Neural crest cell (in vitro differentiated cells): ENCODE data around the gene CCN6. TPM values are rescaled to one million over a fixed set of nuclear protein-coding genes. Genes with fewer than 3 reads are reported as not detected.

Experiments
- DNase-seq: peaks from one replicate; pipeline ENCODE4 v3.0.0; 2021; ENCODE audit warnings: low read depth, mixed read lengths, low spot score
- H3K27ac Mint-ChIP-seq: one replicate; pipeline ENCODE4 v1.8.0; 2021; ENCODE audit warnings: mild to moderate bottlenecking, mixed read lengths; ENCODE audit not compliant: unreplicated experiment
- H3K27me3 Mint-ChIP-seq: 2 replicates; pipeline ENCODE4 v1.8.0; 2021; ENCODE audit warnings: low read depth, mild to moderate bottlenecking, mixed read lengths
- H3K36me3 Mint-ChIP-seq: 2 replicates; pipeline ENCODE4 v1.8.0; 2021; ENCODE audit warnings: low read depth, mild to moderate bottlenecking, mixed read lengths
- H3K4me1 Mint-ChIP-seq: 2 replicates; pipeline ENCODE4 v1.8.0; 2021; ENCODE audit warnings: mixed read lengths
- H3K4me3 Mint-ChIP-seq: one replicate; pipeline ENCODE4 v1.8.0; 2021; ENCODE audit warnings: mild to moderate bottlenecking, mixed read lengths
- H3K9me3 Mint-ChIP-seq: 2 replicates; pipeline ENCODE4 v1.8.0; 2021; ENCODE audit warnings: mixed read lengths
- CTCF ChIP-seq: fragments of 200-600 bp; sonication (generic); conservative IDR thresholded peaks from 2 replicates; pipeline ENCODE4 v1.5.0; 2021; ENCODE audit warnings: antibody characterized with exemption, mild to moderate bottlenecking
- long read RNA-seq: library from polyadenylated mRNA; unstranded; transcript quantifications from one replicate; pipeline ENCODE4 v2.0.0, GENCODE V29; 2020
- total RNA-seq: library from RNA; stranded (reverse); gene quantifications from 2 replicates; pipeline ENCODE4 v1.2.1, GENCODE V29; 2021

Gene CCN6
- not detected in 2 replicates for total RNA-seq
- long read RNA-seq: 0 reads

- H3K4me1 Mint-ChIP-seq: peaks cover 5% of the 10 kb centered on the region
- no peak for TF ChIP-seq CTCF
- no peak for DNase-seq
- H3K9me3 Mint-ChIP-seq: no peaks in the 10 kb centered on the region
- no peak within 1 kb of the TSS for H3K27ac Mint-ChIP-seq
- H3K4me3 Mint-ChIP-seq: no peak within 1 kb of the TSS
- no peaks in the 10 kb centered on the region for H3K27me3 Mint-ChIP-seq
- peaks cover 3% of the 10 kb centered on the region for H3K36me3 Mint-ChIP-seq
Measured at GRCh38 chr6:112054001-112054400, at the start of gene CCN6. TSS of gene CCN6 (plus strand) at chr6:112054104. CDS start at chr6:112054358, 254 bp downstream.

GRCh38 chr6:112004201-112005012 is 49.5 kb upstream of the CCN6 start:
- no peaks in the 10 kb centered on the region for H3K36me3 Mint-ChIP-seq
- H3K4me3 Mint-ChIP-seq: no peak overlapping the region
- no peaks in the 10 kb centered on the region for H3K27me3 Mint-ChIP-seq
- no peak overlapping the region for H3K27ac Mint-ChIP-seq
- H3K4me1 Mint-ChIP-seq: peaks cover 3% of the 10 kb centered on the region
- H3K9me3 Mint-ChIP-seq: no peaks in the 10 kb centered on the region
- TF ChIP-seq CTCF: no peak
- no peak for DNase-seq

- Mint-ChIP-seq H3K27ac (no peak overlapping the region), H3K4me3 (no peak overlapping the region), H3K4me1 (peaks cover 3% of the 10 kb centered on the region), H3K36me3 (no peaks in the 10 kb centered on the region), H3K27me3 (no peaks in the 10 kb centered on the region), H3K9me3 (no peaks in the 10 kb centered on the region)
- no peak for DNase-seq
- no peak for TF ChIP-seq CTCF
Measured at GRCh38 chr6:112005013-112005371, 48.9 kb upstream of the CCN6 start.

GRCh38 chr6:112007254-112007653 is 46.6 kb upstream of the CCN6 start:
- Mint-ChIP-seq H3K27me3 (no peaks in the 10 kb centered on the region), H3K4me3 (no peak overlapping the region), H3K36me3 (peaks cover 3% of the 10 kb centered on the region), H3K4me1 (peaks cover 12% of the 10 kb centered on the region), H3K27ac (no peak overlapping the region), H3K9me3 (peaks cover 2% of the 10 kb centered on the region)
- no peak for DNase-seq
- TF ChIP-seq CTCF: no peak

GRCh38 chr6:112007805-112008204 is 46.1 kb upstream of the CCN6 start:
- no peak overlapping the region for H3K27ac Mint-ChIP-seq
- H3K36me3 Mint-ChIP-seq: peaks cover 3% of the 10 kb centered on the region
- H3K27me3 Mint-ChIP-seq: no peaks in the 10 kb centered on the region
- DNase-seq: no peak
- TF ChIP-seq CTCF: no peak
- no peak overlapping the region for H3K4me3 Mint-ChIP-seq
- H3K9me3 Mint-ChIP-seq: peaks cover 2% of the 10 kb centered on the region
- H3K4me1 Mint-ChIP-seq: peaks cover 12% of the 10 kb centered on the region
